Raji (cell line): Measurements from ENCODE around the gene CLDN7.
A peak's percentile ranks its signal among the peaks of the same experiment; 100 is the strongest.

ENCODE experiments used
- POLR2A ChIP-seq: IDR thresholded peaks from 2 replicates; pipeline ENCODE4 v1.6.1; 2011; ENCODE audit warnings: low read depth, low read length, control low read depth; ENCODE audit not compliant: insufficient read depth

The CLDN7 gene

GRCh38 chr17:7266784-7267183, 4.5 kb upstream of the CLDN7 start:
- no peak for TF ChIP-seq POLR2A

- no peak for TF ChIP-seq POLR2A
Measured at GRCh38 chr17:7263801-7264078, 1.5 kb upstream of the CLDN7 start.

- no peak for TF ChIP-seq POLR2A
Measured at GRCh38 chr17:7262935-7263800, 890 bp upstream of the CLDN7 start.

DNA sequence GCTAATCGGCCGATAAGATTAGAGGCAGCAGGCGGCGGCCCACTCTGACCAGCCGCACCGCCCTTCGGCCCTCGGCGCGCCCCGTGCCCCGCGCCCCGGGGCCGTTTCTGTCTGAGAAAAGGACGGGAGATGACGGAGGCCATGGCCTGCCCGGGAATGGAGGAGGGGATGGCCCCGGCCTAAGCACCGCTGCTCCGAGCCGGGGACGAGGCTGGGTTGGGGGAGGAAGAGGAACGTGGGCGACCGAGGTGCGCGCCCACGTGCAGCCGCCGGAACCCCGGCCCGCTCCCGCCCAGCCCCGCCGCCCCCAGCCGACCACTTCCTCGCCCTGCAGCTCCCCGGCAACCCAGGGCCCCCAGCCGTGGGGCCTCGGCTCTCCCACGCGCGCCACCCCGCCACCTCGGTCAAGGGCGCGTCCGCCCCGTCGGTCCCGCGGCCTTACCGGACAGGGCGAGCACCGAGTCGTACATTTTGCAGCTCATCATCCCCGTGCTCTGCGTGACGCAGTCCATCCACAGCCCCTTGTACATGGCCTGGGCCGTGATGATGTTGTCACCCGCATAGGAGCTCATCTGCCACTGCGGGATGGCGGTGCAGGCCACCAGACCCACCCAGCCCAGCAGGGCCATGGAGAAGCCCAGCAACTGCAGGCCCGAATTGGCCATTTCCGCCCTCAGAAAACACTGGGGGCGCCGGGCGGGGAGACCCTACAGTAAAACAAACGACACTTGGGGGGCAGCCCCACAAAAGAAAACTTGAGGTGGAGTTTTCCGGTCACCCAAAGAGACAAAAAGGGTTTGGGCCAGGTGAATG, 693 bp downstream of the CLDN7 start:
- no peak for TF ChIP-seq POLR2A

DNA sequence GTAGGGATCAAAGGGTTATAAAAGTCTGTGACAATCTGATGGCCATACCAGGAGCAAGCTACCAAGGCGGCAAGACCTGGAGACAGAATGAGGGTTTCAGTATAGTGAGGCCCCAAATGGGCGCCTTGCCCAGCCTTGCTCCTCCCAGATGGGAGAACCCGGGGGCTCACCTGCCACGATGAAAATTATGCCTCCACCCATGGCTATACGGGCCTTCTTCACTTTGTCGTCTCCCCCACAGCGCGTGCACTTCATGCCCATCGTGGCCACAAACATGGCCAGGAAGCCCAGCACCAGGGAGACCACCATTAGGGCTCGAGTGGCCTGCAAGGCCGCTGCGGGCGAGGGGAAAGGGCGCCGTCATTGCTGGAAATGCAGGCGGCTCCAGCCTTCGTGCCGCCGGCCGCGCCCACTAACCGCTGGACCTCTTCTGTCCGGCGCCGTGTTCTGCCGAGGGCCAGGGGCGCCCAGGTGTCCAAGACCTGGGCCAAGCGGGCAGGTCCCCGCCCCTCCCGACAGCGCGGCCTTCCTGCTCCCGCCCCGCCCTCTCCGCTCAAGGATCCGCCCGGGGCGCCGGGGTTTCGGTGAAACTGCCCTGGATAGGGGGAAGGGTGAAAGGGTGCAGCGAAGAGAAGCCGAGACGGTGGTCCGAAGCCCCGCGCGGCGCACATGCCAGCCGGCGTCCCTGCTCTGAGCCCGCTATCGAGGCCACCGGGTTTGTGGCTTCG, 1.5 kb downstream of the CLDN7 start:
- no peak for TF ChIP-seq POLR2A

- TF ChIP-seq POLR2A: no peak
Measured at GRCh38 chr17:7260151-7260550, 2.1 kb downstream of the CLDN7 start.

GRCh38 chr17:7259555-7259889, 2.8 kb downstream of the CLDN7 start:
- no peak for TF ChIP-seq POLR2A

DNA sequence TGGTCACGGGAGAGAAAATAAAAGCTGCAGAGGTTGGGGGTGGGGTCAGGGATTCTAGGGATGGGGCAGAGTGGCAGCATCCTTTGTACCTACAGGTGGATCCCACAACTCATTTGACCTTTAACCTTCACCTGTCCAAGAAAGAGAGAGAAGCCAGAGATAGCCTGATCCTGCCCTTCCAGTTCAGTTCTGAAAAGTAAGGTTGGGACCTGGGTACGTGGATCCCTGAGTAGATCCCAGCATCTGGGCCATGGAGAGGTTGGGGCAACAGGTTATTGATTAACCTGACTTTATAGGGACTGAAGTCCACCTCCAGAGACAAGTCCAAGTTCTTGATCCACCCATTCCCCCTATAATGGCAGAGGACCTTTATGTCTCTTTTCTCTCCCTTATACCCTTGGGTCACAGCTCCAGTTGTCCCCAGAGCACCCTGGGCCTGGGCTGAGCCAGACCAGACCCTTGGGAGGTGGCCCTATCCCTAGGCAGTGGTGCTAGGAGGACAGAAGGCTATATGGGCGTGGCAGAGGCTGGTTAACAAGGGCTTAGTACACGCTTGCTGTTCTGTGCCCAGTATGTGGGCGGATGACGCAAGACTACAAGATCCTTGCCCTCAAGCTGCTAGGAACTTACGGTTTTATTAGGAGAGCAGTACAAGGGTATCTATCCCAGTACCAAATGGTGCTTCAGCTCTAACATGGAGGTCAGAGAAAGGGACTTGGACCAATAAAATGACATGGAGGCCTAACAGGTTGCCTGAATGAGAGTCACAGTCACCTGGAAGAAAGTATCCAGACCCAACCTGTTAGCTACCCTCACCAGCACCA, 3.3 kb downstream of the CLDN7 start:
- no peak for TF ChIP-seq POLR2A

GRCh38 chr17:7256766-7257456, 5.4 kb downstream of the CLDN7 start:
- TF ChIP-seq POLR2A: no peak

DNA sequence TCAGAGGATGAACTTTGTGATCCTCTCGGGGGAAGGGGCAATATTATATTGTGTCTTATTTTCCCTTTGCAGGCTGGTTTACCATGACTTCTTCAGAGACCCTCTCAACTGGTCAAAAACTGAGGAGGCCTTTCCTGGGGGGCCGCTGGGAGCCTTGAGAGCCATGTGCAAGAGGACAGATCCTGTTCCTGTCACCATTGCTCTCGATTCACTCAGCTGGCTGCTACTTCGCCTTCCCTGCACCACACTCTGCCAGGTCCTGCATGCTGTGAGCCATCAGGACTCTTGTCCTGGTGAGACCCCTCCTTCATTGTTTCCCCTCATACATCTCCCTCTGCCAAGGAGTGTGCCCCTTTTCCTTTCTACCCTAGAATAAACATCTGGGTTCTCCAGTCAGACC, 7.8 kb downstream of the CLDN7 start:
- TF ChIP-seq POLR2A: no peak

- TF ChIP-seq POLR2A: no peak
Measured at GRCh38 chr17:7253082-7253481, 9.2 kb downstream of the CLDN7 start.

DNA sequence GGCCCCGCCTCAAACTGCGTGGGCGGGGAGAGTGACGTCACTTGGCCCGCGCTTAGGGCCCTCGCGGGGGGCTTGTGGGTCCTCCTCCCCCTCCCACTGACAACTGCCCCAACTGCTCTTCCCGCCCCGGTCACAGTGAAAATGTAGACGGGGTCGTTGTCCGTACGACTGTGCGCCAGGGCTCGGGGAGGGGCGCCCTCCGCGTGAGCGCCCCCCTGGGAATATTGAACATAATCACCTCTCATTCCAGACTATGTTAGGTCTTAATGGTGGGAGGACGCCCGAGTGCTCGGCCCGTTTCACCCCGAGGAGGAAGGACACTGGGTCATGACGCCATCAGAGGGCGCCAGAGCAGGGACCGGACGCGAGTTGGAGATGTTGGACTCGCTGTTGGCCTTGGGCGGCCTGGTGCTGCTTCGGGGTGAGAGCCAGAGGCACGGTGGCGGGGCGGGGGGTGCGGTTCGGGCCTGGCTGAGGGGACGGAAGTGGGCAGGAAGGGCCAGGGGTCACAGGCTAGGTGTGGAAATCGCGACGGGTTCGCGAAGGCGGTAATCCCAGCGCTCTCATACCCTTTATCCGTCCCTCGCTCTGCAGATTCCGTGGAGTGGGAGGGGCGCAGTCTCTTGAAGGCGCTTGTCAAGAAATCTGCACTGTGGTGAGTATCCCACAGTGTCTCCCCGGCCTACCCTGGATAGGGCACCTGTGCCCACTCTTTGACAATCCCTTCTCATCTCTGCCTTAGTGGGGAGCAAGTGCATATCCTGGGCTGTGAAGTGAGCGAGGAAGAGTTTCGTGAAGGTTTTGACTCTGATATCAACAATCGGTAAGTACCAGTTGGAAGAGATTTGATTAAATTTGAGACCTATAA, 9.9 kb downstream of the CLDN7 start, which contains the start of gene ELP5:
Gene ELP5 (plus strand): TSS at position 40 of the 868 bp plus-strand sequence. CDS start 336 bp downstream, at position 376.
- TF ChIP-seq POLR2A: peak; percentile 92

GRCh38 chr17:7251661-7252175, 10.6 kb downstream of the CLDN7 start, which contains the start of gene CTDNEP1:
CTDNEP1 (minus strand) TSS chr17:7251734; CDS start chr17:7251296, 438 bp downstream.
- TF ChIP-seq POLR2A: peak; percentile 58; the same call in 1 of the 2 replicates
